ENCODE measurements around the gene FUBP1. TPM values are rescaled to one million over a fixed set of nuclear protein-coding genes. Genes with fewer than 3 reads are reported as not detected.

Gene FUBP1
- total RNA-seq, 1 experiment from 2014 or later = 188 TPM

DNA sequence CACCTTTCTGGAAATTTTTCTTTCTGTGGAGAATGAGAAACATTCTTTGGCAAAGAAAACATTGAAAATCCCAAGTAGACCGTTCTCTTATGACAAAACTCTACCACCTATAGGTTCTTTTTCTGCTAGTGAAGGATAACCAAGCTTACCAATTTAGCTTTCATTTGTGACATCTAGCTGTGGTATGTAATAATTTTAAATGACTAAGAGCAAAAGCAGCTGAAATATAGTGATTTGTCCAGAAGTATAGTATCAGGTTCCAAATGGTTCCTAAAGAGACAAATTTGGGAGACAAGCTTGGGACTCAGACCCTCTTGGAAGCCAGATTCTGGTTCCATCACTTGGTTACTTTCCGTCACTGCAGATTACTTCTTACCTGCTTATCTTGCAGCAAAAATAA lies 24.4 kb downstream of the FUBP1 start:
- TF ChIP-seq, protein P1, sequence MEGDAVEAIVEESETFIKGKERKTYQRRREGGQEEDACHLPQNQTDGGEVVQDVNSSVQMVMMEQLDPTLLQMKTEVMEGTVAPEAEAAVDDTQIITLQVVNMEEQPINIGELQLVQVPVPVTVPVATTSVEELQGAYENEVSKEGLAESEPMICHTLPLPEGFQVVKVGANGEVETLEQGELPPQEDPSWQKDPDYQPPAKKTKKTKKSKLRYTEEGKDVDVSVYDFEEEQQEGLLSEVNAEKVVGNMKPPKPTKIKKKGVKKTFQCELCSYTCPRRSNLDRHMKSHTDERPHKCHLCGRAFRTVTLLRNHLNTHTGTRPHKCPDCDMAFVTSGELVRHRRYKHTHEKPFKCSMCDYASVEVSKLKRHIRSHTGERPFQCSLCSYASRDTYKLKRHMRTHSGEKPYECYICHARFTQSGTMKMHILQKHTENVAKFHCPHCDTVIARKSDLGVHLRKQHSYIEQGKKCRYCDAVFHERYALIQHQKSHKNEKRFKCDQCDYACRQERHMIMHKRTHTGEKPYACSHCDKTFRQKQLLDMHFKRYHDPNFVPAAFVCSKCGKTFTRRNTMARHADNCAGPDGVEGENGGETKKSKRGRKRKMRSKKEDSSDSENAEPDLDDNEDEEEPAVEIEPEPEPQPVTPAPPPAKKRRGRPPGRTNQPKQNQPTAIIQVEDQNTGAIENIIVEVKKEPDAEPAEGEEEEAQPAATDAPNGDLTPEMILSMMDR (IDR thresholded peaks at IDR 0.05; ENCODE audit: unreplicated experiment) = no peak
- no peaks in the 10 kb centered on the region for H3K9me3 Mint-ChIP-seq (ENCODE audit: low read depth, unreplicated experiment)
- intact Hi-C loops (cut with micrococcal nuclease; ENCODE audit: unreplicated experiment) = no loop called here
- H3K27ac Mint-ChIP-seq (ENCODE audit: unreplicated experiment) = no peak overlapping the region
- DNase-seq = no peak
- no TSS peak for BruUV-seq (replicated peaks)
- no peak overlapping the region for H3K4me3 Mint-ChIP-seq (ENCODE audit: low read depth, unreplicated experiment)
- H3K4me1 Mint-ChIP-seq (ENCODE audit: low read depth, unreplicated experiment) = no peaks in the 10 kb centered on the region
- H3K27me3 Mint-ChIP-seq (ENCODE audit: unreplicated experiment) = no peaks in the 10 kb centered on the region
- H3K36me3 Mint-ChIP-seq (ENCODE audit: insufficient read depth, unreplicated experiment) = peaks cover 45% of the 10 kb centered on the region
- CTCF ChIA-PET = no interaction called here

GRCh38 chr1:77953907-77954306 lies 25.0 kb downstream of the FUBP1 start:
- H3K27ac Mint-ChIP-seq (ENCODE audit: unreplicated experiment) = no peak overlapping the region
- TF ChIP-seq, protein P1 (IDR thresholded peaks at IDR 0.05; ENCODE audit: unreplicated experiment) = no peak
- no peak overlapping the region for H3K4me3 Mint-ChIP-seq (ENCODE audit: low read depth, unreplicated experiment)
- H3K4me1 Mint-ChIP-seq (ENCODE audit: low read depth, unreplicated experiment) = no peaks in the 10 kb centered on the region
- CTCF ChIA-PET = no interaction called here
- H3K9me3 Mint-ChIP-seq (ENCODE audit: low read depth, unreplicated experiment) = no peaks in the 10 kb centered on the region
- DNase-seq = no peak
- no peaks in the 10 kb centered on the region for H3K27me3 Mint-ChIP-seq (ENCODE audit: unreplicated experiment)
- H3K36me3 Mint-ChIP-seq (ENCODE audit: insufficient read depth, unreplicated experiment) = peaks cover 50% of the 10 kb centered on the region
- intact Hi-C loops (cut with micrococcal nuclease; ENCODE audit: unreplicated experiment) = no loop called here
- BruUV-seq (replicated peaks) = no TSS peak

DNA sequence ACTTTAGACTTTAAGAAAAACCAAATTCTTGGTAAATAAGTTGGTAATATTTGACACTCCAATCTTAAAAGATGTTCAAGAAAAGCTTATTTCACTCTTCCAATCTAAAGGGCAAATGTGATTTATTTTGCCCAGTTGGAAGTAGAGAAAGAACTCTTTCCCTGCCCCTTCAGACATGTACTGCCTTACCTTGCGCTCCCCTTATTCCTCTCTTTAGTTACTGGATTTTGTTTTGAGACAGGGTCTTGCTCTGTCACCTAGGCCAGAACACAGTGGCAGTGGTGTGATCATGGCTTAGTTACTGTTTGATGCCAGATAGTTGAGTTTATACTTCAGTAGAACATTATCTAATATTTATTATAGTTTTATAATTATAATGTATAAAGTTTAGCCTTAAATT lies 27.5 kb downstream of the FUBP1 start:
- Mint-ChIP-seq H3K4me3 (ENCODE audit: low read depth, unreplicated experiment) (no peak overlapping the region), H3K9me3 (ENCODE audit: low read depth, unreplicated experiment) (no peaks in the 10 kb centered on the region), H3K27ac (ENCODE audit: unreplicated experiment) (peak overlapping the region; percentile 14), H3K27me3 (ENCODE audit: unreplicated experiment) (no peaks in the 10 kb centered on the region), H3K4me1 (ENCODE audit: low read depth, unreplicated experiment) (no peaks in the 10 kb centered on the region), H3K36me3 (ENCODE audit: insufficient read depth, unreplicated experiment) (peaks cover 47% of the 10 kb centered on the region)
- TF ChIP-seq, protein P1 (IDR thresholded peaks at IDR 0.05; ENCODE audit: unreplicated experiment) = no peak
- intact Hi-C loops (cut with micrococcal nuclease; ENCODE audit: unreplicated experiment) = no loop called here
- no peak for DNase-seq
- CTCF ChIA-PET = no interaction called here
- BruUV-seq (replicated peaks) = no TSS peak

DNA sequence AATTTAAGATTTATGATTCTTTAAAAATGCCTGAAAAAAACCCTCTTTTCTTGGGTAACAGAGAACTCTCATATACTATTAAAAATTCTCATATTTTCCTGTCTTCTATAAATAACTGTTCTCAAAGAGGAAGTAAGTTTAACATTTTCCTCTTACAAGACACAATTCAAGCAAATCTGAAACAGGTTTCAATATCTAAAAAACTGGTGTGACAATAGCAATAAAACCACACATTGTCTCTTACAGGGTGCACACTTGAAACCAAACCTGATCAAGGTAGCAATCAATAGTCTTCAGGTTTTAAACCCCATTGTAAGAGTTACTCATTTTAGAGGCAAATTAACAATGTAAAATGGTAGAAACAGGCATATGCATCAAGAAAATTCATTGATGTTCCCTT lies 28.0 kb downstream of the FUBP1 start:
- no peak overlapping the region for H3K4me3 Mint-ChIP-seq (ENCODE audit: low read depth, unreplicated experiment)
- peaks cover 47% of the 10 kb centered on the region for H3K36me3 Mint-ChIP-seq (ENCODE audit: insufficient read depth, unreplicated experiment)
- intact Hi-C loops (cut with micrococcal nuclease; ENCODE audit: unreplicated experiment) = no loop called here
- no peaks in the 10 kb centered on the region for H3K27me3 Mint-ChIP-seq (ENCODE audit: unreplicated experiment)
- TF ChIP-seq, protein P1 (IDR thresholded peaks at IDR 0.05; ENCODE audit: unreplicated experiment) = no peak
- H3K4me1 Mint-ChIP-seq (ENCODE audit: low read depth, unreplicated experiment) = no peaks in the 10 kb centered on the region
- no peak for DNase-seq
- H3K27ac Mint-ChIP-seq (ENCODE audit: unreplicated experiment) = no peak overlapping the region
- CTCF ChIA-PET = no interaction called here
- no TSS peak for BruUV-seq (replicated peaks)
- no peaks in the 10 kb centered on the region for H3K9me3 Mint-ChIP-seq (ENCODE audit: low read depth, unreplicated experiment)
